GM19463 (cell line): ENCODE data around the gene SIVA1.
"Not testable (repeated sequence)": the region's sequence is repeated elsewhere in the genome, so short reads cannot be mapped to it uniquely, and the experiment has no call there.

Experiments used
- ATAC-seq: cut with Tn5 transposase; IDR thresholded peaks from one replicate; pipeline ENCODE4 v1.9.1; 2021; ENCODE audit warnings: mild to moderate bottlenecking, moderate library complexity; ENCODE audit not compliant: unreplicated experiment

SIVA1 gene

DNA sequence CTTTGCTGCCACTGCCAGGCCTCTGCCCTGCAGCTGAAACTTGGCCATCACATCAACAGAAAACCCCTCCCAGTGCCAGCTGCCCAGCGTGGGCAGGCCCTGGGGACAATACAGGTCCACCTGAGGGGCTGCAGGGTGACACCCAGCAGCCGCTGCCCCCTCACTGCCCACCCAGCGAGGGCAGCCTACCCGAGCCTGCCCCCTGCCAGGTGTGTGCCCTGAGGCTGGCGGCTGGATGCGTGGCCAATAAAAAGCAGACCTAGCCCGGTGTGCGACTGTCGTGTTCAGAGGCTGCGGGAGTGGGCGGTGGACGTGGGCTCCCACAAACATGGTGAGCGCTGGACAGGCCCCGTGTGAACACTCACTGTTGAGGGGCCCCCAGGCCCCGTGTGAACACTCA lies 33.6 kb upstream of the SIVA1 start:
- ATAC-seq, result no peak

DNA sequence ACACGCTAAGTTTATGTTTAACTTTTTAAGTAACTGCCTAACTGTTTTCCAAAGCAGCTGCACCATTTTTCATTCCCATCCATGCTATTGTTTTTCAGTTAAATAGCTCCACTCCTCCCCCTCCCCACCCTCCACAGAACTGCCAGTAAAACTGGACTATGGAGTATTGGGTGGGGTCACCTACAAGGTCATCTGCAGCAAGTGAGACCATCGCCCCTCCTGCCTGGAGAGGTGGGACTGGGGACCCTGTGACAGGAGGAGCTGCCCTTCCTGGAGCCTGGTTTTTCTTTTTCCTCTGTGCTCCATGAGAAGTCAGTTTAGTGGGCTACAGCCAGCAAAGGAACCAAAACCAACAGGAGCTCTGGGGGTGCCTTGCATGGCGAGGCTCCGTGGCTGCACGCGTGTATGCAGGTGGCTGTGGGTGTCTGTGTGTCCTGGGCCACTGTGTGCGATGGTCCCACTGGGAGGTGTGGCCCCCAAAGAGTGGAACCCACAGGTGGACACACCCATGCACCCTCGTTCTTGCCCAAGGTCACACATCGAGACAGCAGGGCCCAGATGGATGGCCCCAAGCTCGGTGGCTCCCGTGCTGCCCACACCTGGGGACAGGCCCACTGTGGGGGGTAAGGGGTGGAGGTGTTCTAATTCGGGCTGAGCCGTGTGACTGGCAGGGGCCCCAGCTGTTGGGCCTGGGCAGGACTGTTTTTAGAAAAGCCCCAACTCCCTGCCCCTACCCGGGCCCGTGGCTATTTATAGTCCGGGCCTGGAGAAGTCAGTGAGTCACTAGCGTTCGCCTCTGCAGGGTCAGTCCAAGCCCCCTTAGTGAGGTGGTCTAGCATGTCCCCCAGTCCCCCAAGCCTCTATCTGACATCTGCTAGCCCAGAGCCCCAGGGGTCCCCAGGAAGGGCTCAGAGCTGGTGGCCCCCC lies 31.2 kb upstream of the SIVA1 start:
- no peak for ATAC-seq

DNA sequence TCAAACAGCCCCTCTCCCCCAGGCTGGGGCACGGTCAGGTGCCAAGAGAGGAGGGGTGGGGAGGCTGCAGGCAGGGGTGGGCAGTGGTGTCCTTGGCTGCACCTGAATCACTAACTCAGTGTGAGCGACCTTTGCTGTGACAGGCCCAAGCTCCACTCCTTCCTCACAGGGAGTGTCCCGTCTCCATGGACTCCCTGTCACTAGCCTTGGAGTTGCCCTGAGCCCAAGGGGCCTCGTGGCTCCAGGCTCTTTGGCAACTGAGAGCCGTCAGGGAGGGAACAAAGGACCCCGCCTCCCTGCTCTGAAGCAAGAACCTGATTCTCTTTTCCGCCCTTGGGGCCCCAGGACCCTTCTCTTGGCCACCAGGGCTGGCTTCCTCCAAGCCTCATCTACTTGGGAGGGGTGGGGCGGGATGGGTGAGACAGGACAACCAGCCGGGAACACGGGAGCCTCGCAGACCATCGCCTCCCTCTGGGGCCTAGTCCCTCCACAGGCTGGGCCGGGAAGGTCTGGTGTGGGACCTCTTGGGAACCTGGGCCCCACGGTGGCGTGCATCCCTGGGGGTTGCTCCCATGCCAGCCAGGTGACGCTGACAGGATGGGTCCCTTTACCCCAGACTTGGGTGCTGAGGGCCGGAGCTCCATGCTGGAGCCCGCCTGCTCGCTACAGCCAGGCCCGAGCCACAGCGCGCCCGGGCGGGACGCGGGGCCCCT lies 29.9 kb upstream of the SIVA1 start:
- no peak for ATAC-seq

DNA sequence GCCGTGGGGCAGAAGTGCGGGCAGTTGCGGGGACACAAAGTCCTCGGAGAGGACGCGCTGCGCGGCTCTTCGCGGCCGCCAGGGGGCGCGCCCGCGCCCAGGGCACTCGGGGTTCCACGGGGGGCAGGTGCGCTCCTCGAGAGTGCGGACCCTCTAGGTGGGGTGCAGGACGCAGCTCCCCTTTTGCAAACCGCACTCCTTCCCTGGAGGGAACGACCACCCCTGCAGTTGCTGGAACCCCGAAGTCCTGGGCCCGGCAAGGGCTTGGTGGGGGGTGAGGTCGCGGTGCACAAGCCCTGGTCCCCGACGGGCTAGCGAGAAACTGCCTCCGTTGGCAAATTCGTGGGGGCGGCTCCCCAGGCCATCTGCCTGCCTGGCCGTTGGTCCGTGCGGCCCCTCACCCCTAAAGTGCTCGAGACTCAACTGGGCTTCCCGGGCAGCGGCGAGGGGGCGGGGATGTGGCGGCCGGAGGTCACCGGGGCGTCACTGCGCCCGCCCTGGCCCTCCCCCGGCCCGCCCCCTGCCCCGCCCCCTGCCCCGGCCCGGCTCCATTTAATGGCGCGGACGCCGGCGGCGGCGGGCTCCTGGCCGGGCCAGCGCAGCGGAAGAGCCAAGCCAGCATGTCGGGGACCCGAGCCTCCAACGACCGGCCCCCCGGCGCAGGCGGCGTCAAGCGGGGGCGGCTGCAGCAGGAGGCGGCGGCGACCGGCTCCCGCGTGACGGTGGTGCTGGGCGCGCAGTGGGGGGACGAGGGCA lies 29.1 kb upstream of the SIVA1 start, which contains the start of gene ADSS1:
TSS of gene ADSS1 (plus strand) at position 579 of the 756 bp plus-strand sequence. CDS start at position 621, 42 bp downstream.
- ATAC-seq, result peak; percentile 63

DNA sequence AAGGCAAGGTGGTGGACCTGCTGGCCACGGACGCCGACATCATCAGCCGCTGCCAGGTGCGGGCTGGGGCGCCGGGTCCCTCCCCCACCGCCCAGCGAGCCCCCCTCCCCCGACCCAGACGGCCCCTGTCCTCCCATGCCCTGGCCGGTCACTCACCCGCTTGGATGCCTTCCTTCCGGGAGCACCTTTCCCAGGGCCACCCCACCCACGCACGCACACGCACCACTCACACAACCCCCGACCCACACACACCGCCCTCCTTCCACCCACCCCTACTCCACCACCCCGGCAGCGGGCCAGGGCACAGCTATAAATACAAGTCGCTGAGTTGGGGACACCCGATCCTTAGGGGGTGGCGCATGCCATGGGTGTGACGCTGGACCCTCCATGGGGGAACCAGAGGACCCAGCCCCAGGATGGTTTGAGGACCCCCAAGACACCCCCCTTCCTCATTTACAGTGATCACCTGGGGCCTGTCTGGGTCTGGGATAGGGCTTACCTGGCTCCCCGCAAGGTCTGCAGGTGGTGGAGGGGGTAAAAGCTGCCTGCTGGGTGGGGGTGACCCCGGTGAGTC lies 28.5 kb upstream of the SIVA1 start:
- ATAC-seq, result no peak

DNA sequence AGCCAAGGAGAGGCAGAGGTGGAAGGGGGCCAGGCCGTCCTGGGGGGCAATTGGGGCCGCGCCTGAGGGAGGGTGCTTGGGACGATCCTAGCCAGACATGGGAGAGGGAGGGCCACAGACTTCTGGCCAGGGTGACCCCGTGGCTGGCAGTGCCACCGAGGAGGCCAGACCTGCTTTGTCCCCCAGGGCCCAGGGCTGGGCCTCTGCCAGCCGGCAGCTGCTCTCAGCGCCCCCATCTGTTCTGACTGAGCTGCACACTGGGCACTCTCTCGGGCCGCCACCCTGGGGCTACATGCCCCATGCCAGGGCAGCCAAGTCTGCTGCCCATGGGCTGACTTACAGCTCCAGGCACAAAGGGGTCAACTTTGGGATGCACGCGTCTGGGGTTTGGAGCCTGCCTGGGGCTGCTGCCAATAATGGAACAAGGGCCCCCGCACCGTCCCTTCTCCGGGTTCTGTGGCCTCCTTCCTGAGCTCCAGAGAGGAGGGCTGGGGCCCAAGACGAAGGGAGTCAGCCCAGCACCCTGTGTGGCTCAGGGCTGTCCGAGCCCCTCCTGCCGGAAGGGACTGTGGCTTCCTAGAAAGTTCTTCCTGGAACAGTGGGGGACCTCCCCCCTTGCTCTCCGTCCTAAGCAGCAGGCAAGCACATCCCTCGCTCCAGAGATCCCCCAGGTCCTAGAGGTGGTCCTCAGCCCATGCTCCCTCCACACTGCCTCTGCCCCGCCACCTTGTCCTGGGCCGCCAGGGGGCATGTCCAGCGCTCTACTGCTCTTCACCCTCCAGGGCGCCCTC lies 27.8 kb upstream of the SIVA1 start:
- ATAC-seq, result no peak

DNA sequence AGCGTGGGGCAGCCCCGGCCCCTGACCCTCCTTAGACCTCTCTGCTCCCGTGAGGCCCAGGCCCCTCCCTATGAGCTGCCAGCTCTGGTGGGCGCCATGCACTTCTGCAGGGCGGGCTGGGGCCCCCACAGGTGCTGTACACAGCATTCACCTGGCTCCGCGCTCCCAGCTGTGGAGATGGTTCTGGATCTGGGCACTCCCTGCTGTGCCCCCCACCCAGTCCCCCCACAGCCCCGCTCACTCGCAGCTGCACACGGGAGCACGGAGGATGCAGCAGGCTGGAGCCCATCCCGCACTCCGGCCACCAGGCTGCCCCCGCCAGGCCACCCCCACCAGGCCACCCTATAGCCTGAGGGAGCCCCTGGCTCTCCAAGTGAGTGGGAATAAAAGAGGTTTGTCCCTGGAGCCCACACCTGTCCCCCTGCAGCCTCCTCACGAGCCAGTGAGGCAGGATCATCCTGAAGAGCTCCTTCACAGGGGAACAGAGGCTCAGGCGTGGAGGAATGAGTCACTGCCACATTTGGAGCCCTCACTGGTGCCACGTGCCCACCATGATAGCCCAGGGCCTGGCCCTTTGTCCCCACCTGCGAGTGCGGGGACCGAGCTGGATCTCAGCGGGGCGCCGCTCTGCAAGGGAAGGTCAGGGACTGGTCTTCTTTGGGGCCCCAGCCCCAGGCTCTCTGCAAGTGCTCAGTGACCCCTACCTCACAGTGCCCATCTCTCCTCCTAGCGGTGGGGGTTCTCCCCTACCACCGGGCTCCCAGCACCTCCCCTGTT lies 27.0 kb upstream of the SIVA1 start:
- ATAC-seq, result no peak

DNA sequence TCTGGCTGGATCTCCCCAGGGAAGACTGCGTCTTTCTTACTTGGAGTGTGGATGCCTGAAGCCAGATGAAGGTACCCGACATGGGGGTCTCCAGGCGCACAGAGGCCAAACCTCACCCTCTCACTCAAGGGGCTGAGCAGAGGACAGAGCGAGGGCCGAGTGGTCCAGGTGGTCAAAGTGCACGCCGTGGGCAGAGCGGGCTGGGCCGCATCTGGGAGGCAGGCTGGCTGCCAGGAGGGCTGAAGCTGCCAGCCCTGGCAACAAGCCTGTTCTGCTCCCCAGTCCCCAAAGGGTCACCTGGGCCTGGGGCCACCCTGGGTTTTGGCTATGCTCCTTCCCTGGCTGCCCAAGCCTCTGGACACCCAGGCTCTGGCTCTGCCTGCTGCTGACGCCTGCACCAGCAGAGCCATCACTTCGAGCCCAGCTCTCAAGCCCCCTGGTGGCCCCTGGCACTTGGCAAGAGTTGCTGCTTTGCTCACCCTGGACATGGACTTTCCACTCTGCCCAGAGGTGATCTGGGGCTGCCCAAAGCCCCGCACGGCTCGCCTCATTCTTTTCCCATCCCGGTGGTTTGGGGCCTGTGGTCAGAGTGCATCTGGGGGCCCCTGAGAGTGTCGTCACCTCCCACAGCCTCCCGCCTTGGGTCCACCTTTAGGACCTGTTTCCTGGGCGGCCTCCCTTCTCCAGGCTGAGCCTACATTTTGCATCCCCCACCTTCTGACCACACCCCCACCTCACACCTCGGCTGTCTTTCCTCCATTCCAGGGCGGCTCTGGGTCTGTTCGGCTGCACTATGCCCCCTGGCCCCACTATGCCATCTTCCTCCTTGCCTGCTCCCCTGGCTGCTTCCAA lies 26.1 kb upstream of the SIVA1 start:
- no peak for ATAC-seq

DNA sequence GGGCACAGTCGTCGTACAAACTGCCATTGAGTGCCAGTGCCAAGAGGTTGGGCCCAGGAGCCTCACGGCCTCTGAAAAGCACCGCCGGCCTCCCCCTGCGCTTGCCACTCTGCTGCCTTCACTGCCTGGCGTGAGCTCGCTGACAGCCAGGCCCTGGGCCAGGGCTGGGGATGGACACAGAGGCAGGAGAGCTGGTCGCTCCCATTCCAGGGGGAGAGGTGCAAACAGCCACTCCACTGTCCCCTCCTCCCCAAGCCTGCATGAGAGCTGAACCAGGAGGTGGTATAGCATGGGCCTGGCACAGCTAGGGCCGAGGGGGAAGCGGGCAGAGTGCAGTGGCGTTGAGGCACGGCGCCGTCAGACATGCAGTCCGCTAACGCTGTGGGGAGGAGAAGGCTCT lies 24.3 kb upstream of the SIVA1 start:
- no peak for ATAC-seq

DNA sequence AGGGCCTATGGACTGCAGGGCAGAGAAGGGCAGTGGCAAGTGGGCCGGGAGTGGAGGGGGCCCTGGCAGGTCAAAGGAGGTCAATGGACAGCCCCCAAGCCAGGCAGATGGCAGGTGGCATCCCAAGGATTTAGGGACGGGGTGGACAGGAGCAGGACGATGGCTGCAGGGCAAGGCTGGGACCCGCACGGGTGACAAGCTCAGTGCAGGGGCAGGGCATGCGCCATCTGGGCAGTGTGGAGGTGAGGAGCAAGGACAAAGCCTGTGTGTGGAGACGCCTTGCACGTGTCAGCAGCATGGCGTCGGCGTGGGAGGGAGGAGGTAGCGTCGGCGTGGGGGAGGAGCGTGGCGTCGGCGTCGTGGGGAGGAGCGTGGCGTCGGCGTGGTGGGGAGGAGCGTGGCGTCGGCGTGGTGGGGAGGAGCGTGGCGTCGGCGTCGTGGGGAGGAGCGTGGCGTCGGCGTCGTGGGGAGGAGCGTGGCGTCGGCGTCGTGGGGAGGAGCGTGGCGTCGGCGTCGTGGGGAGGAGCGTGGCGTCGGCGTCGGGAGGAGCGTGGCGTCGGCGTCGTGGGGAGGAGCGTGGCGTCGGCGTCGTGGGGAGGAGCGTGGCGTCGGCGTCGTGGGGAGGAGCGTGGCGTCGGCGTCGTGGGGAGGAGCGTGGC lies 23.6 kb upstream of the SIVA1 start:
- ATAC-seq, result not testable (repeated sequence)

DNA sequence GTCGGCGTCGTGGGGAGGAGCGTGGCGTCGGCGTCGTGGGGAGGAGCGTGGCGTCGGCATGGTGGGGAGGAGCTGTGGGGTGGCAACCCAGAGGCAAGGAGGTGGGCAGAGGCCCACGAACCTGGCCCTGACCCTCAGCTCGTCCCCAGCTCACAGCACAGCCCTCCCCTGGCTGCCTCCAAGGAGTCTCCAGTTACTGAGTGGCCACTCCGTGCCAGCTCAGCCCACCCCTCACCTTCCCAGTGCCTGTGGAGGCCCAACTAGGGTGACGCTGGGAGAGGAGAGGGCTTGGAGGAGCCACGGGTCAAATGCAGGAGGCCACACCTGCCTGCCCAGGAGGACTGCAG lies 23.1 kb upstream of the SIVA1 start:
- ATAC-seq, result no peak

DNA sequence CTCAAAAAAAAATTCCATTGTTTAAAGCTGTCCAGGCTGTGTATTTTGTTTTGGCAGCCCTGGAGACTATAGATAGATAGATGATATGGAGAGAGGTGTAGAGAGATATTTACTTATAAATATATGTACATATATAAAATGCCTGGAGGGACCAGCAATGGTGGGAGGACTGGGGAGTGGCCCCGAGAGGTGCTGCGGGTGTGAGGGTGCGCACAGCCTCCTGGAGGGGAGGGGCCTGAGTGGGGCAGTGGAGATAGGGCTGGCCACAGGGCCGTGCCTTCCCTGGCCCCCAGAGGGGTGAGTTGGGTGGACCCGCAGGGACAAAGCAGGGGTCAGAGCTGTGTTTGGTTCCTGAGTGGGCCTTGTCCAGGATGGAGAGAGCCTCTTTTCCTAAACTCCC lies 22.5 kb upstream of the SIVA1 start:
- ATAC-seq, result no peak

DNA sequence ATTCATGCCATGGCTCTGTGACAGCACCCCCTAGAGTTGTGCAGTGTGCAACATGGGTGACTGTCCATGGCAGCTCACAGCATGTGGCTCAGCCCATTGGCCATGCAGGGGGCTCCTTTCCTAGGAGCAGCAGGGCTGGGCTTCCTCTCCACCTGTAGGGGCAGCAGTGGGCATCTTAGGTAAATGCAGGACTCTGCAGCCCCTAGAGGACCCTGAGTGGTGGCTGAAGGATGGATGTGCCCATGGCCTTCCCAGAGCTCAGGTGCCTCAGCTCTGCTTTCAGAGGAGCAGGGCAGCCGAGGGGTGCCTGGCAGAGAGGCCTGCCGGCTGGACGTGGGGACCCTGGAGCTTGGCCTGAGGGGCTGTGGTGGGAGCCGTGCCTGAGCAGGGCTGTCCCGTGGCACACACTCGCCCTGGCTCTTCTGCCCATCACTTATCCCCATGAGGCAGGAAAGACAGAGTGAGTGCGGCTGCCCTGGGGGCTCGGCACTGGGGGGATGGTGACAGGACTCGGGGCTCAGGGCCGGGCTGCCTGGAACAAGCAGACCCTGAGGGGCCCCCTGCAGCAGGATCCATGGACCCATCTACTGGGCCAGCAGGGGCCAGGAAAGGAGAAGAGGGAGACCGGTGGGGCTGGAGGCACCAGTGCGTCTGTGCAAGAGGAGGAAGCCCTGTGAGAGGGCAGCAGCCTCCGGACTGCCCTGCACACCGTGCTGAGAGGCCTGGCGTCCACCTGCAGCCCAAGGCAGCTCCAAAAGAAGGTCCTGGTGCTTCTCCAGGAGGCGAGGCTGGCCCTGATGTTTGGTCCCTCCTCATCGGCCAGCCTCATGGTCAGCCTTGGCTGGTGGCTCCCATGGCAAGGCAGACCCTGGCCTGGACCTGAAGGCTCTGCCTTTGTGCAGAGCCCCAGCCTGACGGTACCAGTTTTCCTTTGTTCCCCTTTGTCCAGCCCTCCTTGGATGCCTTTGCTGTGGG lies 21.3 kb upstream of the SIVA1 start:
- ATAC-seq, result no peak

DNA sequence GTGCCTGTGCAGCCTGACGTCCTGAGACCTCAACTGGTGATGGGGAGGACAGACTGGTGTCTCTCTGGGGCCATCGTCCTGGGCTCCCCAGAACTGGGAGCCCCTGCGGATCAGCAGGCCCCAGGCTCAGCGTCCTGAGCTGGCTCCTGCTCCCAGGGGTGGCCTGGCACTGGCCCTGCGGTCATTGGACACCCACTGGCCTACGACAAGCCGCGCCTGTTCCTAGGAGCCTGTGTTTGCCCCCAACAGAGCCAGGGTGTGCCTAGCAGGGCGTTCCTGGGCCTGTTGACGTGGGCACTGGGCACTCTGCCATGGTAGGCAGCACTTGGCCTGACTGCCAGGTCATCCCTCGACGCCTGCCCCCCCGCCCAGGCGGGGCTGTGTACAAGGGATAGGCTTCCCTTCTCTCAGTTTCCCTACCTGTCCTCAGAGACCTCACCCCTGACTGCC lies 20.6 kb upstream of the SIVA1 start:
- no peak for ATAC-seq

DNA sequence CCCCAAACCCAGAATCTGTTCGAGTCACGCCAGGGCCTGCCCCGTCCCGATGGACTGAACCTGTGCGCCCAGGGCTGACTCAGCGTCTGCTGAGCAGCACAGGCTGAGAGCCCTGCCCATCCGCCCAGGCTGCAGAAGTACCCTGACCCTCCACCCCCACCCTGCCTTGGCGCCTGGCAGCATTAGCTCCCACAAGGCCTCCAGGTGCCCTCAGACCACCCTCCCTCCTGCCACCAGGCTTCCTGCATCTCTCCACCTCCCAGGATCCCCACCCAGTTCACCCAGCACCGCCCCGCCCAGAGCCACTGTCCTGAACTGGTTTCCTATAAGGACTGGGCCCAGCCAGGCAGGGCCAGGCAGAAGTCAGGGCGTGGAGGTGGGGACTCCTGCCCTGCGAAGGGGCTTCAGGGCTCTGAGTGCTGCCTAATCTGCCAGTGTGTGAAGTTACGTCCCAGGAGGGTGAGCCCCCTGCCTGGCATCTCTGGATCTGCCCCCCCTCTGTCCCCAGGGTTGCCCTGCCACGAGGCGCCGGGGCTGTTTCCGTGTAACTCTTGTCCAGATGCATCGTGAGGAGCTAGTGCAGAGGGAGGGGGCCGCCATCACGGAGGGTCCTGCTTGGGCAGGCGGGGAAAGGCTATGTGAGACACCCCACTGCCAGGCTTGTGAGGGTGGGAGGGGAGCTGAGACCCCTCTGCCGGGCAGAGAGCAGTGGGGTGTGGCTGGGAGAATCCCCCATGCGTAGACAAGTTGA lies 19.8 kb upstream of the SIVA1 start:
- no peak for ATAC-seq

DNA sequence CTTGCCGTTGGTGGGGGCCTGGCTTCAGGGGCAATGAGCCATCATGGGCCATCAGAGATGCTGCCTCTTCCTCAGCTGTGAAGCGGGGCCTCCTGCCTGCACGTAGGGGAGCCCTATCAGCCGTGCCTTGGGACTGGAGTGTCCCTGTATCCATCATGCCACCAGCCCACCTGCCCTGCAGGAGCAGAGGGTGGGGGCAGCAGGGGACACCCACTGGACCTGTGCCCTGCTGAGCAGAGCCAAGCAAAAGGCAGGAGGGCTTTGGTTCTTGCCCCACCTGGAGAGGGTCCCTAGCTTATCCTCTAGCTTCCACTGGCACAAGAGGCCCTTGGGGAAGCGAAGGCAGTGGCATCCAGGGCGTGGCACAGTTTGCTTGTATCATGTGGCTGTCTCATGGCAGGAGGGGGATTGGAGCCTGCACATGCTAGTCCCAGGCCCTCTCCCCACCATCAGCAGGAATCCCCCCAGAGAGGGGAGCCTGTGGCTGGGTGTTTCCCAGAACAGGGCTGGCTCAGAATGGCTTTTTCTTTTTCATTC lies 18.8 kb upstream of the SIVA1 start:
- no peak for ATAC-seq
